Cerebellar nuclear complex (tissue), 1 donor: ENCODE data around the gene PRSS36.
"Not testable (repeated sequence)": the region's sequence is repeated elsewhere in the genome, so short reads cannot be mapped to it uniquely, and the experiment has no call there.

Experiments used
- DNase-seq, 2 experiments: peaks; one replicate each; lab custom pipeline; 2025; lab: John Stamatoyannopoulos, UW

PRSS36 gene

DNA sequence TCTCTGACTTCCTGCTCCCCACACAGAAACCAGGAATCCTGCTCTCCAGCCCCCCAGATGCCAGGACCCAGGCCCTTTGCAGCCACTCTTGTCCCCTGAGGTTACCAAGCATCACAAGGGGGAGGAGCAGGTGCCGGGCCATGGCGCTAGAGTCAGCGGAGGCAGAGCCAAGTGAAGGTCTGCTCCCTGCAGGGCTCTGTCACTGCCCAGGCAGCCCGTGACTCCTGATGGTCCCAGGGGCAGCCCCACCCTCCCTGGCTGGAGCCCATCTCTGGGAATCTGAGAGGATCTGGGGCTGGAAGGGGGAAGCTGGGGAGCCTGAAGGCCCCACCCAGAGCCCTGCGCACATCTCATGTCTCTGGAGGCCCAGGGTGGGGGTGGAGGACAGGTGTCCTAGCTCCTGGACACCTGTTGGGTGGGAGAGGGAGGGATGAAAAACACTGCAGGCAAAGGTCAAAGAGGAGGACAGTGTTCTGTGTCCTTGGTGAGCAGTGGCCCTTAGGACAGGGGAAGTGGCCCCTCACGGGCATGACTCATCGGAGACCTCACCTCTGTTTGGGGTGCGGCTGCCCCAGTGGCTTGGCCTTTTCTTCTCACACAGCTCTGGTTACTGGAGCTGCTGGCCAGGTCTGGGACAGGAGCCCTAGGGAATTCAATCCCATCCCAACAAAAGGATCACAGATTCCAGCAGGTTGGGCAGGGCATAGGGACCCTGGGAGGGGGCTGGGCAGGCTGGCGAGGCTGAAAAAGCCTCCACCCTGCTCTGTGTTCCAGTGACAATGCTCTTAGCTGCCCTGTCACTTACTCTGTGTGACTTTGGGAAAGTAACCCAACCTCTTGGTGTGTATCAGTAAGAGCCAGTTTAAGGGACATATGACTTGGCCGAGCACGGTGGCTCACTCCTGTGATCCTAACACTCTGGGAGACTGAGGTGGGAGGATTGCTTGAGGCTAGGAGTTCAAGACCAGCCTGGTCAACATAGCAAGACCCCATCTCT is at the start of gene PRSS36:
Gene PRSS36 (minus strand): TSS at position 173 of the 997 bp plus-strand sequence. CDS start 31 bp downstream, at position 142.
- DNase-seq = no peak

DNA sequence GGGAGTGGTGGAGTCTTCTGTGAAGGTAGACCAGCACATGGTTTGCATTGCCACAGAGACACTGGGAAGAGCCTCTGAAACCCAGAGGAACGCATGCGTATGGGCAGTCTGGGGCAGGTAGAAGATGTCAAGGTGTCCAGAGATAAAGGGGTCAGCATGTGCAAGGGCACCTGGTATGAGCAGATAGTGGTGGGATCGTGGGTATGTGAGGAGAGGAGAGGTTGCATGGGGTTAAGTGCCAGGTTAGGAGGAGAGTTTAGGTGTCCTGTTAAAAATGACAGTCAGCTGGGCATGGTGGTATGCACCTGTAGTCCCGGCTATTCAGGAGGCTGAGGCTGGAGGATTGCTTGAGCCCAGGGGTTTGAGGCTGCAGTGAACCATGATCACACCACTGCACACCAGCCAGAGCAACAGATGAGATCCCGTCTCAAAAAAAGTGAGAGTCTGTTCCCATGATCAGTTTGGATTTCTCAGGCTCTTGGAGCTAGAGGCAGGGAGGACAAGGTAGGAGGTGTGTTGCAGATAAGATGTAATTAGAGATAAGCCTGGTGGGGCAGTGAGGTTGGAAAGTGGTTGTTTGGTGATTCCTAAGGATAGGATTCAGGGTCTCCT is 49.7 kb upstream of the PRSS36 start:
- DNase-seq = no peak

DNA sequence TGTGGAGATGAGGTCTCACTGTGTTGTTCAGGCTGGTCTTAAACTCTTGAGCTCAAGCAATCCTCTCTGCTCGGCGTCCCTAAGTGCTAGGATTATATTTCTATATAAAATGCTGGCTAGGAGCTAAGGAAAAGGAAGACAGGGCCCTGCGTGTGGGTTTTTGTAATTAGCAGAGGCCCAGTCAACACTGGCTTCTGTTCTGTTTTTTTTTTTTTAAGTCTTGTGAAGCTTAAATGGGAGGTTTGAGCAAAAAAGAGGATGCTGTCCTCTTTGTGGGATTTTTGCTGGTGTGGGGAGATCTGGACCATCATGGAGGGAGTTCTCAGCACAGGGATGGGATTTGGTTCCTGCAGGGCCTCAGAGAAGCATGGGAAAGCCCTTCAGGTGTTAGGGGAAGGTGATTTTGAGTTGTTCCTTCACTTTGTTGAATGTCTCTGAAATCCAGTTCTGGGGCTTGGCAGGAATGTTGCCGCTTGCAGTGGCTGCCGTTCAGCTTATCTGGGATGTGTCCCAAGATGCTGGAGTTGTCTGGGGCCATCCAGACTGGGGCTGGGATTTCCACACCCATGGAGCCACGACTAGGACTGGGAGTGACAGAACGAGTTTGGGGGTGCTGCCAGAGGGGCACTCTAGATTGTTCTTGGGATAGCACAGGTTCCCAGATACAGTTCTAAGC is 48.5 kb upstream of the PRSS36 start:
- DNase-seq = no peak

- DNase-seq = no peak
Measured at GRCh38 chr16:31196324-31197088, 46.6 kb upstream of the PRSS36 start.

GRCh38 chr16:31195861-31196260 is 46.0 kb upstream of the PRSS36 start:
- DNase-seq = not testable (repeated sequence)

DNA sequence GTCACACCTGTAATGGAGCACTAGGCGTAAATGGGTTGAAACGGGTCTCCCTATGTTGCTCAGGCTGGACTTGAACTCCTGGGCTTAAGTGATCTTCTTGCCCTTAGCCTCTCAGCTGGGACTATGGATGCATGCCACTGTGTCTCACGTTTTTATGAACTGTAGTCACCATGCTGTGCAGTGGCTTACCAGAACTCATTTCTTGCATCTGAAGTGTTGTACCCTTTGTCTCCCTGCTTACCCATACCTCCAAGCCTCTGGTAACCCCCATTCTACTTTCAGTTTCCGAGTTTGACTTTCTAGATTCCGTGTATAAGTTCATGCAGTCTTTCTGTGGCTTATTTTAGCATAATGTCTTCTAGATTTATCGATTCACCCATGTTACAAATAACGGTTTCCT is 45.0 kb upstream of the PRSS36 start:
- DNase-seq = no peak

- no peak for DNase-seq
Measured at GRCh38 chr16:31193874-31194273, 44.0 kb upstream of the PRSS36 start.

GRCh38 chr16:31192856-31193642 is 43.2 kb upstream of the PRSS36 start:
- no peak for DNase-seq

DNA sequence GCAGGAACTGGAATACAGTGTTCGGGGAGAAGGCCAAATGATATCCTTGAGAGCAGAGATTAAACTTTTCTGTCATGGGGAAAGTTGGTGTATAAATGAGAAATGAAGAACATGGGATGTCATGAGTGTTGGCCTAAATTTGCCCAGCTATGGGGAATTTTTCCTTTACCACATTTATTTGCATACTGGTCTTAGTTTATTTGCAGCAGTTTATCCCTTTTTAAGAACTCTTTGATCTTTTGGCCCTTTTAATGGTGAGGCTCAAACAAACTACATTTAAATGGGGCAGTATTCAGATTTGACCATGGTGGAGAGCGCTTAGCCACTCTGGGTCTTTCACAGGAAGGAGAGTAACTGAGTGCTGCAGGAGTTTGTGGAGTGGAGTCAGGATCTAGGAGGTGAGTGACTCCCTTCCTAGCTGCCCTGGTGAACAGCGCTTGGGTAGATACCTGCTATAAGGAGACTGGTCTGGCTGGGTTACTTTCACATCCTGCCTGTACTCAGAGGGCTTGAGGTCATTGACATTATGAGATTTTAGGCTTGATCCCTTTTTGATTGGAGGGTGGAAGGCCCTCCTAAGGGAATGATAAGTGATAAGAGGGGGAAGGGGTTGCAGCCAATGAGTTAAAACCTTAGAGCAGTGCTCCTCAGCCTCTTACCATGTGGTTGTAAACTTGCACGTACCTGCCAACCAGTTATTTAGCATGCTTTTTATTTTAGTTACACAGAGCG is 42.0 kb upstream of the PRSS36 start:
- no peak for DNase-seq

DNA sequence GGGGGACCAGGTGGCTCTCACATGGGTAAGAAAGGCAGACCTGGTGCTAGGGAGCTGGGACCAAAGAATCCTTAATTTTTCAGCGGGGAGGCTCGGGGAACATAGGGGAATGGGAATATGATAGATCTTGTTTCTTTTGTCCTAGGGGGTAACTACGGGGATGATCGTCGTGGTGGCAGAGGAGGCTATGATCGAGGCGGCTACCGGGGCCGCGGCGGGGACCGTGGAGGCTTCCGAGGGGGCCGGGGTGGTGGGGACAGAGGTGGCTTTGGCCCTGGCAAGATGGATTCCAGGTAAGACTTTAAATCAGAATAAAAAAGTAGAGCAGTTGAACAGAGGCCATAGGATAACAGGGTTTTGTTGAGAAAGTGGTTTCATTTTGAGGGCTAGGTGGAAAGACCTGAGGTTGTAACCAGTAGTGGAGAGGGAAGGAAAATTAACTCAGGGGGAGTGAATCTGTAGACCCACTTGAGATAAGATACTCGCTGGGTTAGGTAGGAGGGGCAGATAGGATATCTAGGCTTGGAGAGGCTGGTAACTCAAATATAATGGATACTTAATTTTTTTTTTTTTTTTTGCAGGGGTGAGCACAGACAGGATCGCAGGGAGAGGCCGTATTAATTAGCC is 41.1 kb upstream of the PRSS36 start:
- no peak for DNase-seq

DNA sequence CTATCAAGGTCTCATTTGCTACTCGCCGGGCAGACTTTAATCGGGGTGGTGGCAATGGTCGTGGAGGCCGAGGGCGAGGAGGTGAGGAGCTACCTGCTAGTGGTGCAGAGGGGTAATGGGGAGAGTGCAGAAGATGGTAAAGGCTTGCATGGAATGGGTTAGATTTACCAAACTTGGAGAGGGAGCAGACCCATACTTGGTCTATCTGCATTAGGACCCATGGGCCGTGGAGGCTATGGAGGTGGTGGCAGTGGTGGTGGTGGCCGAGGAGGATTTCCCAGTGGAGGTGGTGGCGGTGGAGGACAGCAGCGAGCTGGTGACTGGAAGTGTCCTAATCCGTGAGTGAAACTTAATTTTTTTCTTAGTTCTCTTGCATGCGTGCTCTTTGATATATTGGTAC is 40.2 kb upstream of the PRSS36 start:
- DNase-seq = no peak

- DNase-seq = no peak
Measured at GRCh38 chr16:31189412-31189778, 39.5 kb upstream of the PRSS36 start.

GRCh38 chr16:31188450-31189411 is 38.9 kb upstream of the PRSS36 start:
- DNase-seq = no peak

GRCh38 chr16:31187808-31188189 is 37.9 kb upstream of the PRSS36 start:
- DNase-seq = no peak

- DNase-seq = no peak
Measured at GRCh38 chr16:31186930-31187807, 37.3 kb upstream of the PRSS36 start.

DNA sequence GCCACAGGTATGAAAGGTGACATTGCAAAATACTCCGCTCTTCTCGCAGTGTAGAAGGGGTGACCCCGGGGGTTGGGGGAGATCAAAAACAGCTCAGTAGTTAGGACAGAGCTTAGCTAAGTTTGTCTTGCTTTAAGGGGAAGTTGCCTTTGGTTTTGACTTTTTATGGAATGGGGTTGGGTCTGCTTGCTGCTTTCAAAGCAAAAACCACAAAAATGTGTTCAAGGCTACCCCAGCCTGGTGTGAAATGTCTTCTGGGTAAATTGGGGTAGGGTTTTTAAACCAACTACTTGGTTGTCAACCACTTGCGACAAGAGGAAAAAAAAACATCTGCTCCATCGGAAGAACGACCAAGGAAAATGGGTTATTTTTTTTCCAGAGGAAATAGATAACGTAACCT is 36.3 kb upstream of the PRSS36 start:
- DNase-seq = no peak

GRCh38 chr16:31185339-31185738 is 35.5 kb upstream of the PRSS36 start:
- no peak for DNase-seq

DNA sequence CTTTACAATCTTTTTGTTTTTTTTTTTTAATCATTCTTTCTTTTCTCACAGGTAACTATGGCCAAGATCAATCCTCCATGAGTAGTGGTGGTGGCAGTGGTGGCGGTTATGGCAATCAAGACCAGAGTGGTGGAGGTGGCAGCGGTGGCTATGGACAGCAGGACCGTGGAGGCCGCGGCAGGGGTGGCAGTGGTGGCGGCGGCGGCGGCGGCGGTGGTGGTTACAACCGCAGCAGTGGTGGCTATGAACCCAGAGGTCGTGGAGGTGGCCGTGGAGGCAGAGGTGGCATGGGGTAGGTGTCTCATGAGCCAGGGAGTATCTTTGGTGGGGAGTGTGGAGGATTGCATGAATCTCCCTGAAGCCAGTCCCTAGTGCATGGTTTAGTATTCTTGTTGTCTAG is 35.0 kb upstream of the PRSS36 start:
- DNase-seq = no peak
